C4-2B (cell line): Measurements from ENCODE around the gene ADAD1.

Experiments used
- H3K27ac ChIP-seq: fragments of 450-650 bp; 2 replicates; pipeline ENCODE4 v1.5.1; 2017
- ZFX ChIP-seq: fragments of 450-650 bp; IDR thresholded peaks from 2 replicates; pipeline ENCODE4 v1.6.1; 2017
- TF ChIP-seq, protein P1 (sequence below): fragments of 450-650 bp; conservative IDR thresholded peaks from 2 replicates; pipeline ENCODE4 v1.5.1; 2017; ENCODE audit warnings: mild to moderate bottlenecking

ADAD1 gene

DNA sequence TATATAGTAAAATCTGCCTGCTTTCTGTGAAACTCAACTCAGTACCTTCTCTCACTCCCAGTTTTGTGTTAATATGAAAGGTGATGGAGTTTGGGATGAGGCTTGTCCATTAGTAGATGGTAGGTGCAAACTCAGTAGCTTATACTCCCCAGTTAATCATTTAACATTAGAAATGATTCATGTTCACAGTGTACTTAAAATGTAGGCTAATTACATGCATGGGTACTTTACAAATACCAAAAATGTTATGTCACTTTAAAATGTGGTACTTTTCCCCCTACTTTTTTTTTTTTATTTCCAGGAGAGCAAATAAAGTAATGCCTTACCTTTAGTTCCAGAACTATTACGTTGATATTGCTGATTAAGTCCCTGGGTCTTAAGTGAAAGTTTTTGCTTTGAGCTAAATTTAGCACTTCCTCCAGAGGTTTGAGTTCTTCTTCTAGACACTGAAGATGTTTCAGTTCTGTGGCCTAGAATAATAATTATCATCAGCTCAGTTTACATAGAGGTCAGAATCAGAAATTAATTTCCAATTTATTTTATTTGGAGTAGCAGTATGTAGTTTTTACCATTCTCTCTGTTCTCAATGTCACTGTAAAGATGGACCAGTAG, 74.7 kb downstream of the ADAD1 start:
- TF ChIP-seq ZFX: no peak
- TF ChIP-seq, protein P1, sequence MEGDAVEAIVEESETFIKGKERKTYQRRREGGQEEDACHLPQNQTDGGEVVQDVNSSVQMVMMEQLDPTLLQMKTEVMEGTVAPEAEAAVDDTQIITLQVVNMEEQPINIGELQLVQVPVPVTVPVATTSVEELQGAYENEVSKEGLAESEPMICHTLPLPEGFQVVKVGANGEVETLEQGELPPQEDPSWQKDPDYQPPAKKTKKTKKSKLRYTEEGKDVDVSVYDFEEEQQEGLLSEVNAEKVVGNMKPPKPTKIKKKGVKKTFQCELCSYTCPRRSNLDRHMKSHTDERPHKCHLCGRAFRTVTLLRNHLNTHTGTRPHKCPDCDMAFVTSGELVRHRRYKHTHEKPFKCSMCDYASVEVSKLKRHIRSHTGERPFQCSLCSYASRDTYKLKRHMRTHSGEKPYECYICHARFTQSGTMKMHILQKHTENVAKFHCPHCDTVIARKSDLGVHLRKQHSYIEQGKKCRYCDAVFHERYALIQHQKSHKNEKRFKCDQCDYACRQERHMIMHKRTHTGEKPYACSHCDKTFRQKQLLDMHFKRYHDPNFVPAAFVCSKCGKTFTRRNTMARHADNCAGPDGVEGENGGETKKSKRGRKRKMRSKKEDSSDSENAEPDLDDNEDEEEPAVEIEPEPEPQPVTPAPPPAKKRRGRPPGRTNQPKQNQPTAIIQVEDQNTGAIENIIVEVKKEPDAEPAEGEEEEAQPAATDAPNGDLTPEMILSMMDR: no peak
- H3K27ac ChIP-seq: no peak overlapping the region

DNA sequence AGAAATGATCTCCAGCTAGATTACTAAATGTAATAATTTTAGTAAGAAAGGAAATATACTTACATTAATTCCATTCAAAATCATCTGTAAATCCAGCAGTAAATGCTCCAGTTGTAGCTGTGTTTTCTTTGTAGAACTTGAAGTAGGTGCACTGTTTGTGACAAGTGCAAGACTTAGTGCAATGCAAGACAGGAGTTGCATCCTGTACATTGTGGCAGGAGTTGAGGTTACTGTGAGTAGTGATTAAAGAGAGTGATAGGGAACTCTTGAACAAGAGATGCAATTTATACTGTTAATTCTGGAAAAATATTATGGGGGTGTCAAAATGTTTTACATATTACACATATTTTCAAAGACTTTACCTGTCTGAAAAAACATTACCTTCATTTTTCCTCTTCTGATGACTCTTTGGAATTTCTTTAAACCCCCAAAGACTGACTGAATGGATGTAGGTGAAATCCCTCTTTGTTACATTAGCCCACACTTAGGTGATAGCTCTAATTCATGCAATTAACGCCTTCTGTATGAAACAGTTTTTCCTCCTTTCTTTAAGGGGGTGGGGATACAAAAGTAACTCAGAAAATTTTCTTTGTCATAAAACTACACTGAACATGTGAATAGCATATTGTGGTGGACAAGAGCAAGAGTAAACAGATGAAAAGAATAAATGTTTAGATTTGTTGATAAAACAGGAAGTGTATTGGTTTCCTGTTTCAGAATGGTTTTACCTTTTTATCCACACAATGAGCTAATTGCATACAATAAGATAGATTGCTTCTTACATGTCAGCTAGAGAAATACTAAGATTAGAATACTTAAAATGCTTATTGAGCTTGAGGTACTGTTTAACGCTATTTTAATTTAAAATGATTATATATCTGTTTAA, 77.7 kb downstream of the ADAD1 start, which contains the start of gene IL2:
IL2 (minus strand) TSS at position 495 of the 886 bp plus-strand sequence; CDS start at position 210, 285 bp downstream.
- no peak within 1 kb of the TSS for H3K27ac ChIP-seq
- no peak for TF ChIP-seq ZFX
- TF ChIP-seq, protein P1: no peak

DNA sequence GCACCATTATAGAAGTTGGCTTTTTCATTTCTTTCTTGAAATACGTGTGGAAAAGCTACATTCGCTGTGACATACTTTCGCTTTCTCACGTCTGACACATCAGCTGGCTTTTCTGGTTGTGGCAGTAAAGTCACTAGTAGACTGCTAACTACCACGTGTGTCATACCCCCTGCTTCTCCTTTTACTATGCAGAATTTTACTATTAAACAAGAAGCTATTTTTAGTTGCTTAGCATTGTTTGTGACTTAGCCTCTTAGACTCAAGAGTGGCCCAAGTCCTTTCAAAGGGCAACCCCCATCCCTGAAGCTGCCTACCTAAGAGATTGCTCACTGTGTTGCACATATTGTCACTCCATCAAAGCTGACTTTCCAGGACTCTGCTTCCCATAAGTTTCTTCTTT, 79.8 kb downstream of the ADAD1 start:
- no peak overlapping the region for H3K27ac ChIP-seq
- TF ChIP-seq, protein P1: no peak
- no peak for TF ChIP-seq ZFX

DNA sequence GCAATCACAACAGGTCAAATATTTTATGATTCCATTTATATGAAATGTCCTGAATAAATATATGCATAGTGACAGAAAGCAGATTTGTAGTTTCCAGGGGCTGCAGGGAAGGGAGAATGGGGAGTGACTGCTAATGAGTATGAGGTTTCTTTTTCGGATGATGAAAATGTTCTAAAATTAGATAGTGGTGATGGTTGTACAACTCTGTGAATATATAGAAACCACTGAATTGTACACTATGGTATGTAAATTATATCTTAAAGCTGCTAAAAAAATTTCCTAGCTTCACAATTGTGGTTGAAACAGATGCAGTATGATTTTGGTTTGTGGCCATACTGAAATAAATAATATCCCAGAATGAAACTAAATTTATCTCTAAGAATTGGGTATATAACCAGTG, 90.6 kb downstream of the ADAD1 start:
- no peak for TF ChIP-seq ZFX
- TF ChIP-seq, protein P1: no peak
- H3K27ac ChIP-seq: no peak overlapping the region

DNA sequence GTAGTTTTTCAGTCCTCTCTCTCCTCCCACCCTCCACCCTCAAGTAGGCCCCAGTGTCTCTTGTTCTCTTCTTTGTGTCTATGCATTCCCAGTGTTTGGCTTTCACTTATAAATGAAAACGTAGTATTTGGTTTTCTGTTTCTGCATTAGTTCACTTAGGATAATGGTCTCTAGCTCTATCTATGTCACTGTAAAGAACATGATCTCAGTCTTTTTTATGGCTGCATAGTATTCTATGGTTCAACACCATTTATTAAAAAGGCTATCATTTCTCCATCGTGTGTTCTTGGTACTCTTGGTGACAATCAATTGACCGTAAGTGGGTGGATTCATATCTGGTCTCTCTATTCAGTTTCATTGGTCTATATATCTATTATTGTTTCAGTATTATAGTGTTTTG, 96.4 kb downstream of the ADAD1 start:
- TF ChIP-seq, protein P1: no peak
- TF ChIP-seq ZFX: no peak

DNA sequence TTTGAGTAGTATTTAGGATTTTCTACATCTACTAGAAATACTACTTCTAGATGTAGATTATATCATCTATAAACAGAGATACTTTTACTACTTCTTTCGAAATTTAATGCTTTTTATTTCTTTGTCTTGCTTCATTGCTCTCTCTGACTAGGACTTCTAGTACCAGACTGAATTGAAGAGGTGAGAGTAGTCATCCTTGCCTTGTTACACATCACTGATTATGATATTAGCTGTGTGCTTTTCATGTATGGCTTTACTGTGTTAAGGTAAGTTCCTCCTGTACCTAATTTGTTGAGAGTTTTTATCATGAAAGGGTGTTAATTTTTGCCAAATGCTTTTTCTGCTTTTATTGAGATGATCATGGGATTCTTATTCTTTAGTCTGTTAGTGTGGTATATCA, 97.3 kb downstream of the ADAD1 start:
- no peak overlapping the region for H3K27ac ChIP-seq
- TF ChIP-seq ZFX: no peak
- TF ChIP-seq, protein P1: no peak

More for the DNA sequence above, 96.4 kb downstream of the ADAD1 start:
- H3K27ac ChIP-seq: no peak overlapping the region

DNA sequence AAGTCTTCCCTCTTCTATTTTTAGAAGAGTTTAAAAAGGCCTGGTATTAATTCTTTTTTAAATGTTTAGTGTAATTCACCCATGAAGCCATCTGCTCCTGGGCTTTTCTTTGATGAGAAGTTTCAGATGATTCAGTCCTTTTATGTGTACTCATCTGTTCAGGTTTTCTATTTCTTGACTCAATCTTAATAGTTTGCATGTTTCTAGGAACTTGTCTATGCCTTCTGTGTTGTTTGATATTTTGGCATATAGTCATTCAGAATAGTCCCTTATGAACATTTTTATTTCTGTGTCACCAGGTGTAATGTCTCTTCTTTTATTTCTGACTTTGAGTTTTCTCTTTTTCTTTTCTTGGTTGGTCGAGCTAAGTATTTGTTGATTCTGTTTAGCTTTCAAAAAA, 97.9 kb downstream of the ADAD1 start:
- TF ChIP-seq ZFX: no peak
- TF ChIP-seq, protein P1: no peak

More for the DNA sequence above, 97.9 kb downstream of the ADAD1 start:
- H3K27ac ChIP-seq: no peak overlapping the region
